ENCODE measurements around the gene BARX1.
"Not testable (repeated sequence)": the region's sequence is repeated elsewhere in the genome, so short reads cannot be mapped to it uniquely, and the experiment has no call there.

Gene BARX1

DNA sequence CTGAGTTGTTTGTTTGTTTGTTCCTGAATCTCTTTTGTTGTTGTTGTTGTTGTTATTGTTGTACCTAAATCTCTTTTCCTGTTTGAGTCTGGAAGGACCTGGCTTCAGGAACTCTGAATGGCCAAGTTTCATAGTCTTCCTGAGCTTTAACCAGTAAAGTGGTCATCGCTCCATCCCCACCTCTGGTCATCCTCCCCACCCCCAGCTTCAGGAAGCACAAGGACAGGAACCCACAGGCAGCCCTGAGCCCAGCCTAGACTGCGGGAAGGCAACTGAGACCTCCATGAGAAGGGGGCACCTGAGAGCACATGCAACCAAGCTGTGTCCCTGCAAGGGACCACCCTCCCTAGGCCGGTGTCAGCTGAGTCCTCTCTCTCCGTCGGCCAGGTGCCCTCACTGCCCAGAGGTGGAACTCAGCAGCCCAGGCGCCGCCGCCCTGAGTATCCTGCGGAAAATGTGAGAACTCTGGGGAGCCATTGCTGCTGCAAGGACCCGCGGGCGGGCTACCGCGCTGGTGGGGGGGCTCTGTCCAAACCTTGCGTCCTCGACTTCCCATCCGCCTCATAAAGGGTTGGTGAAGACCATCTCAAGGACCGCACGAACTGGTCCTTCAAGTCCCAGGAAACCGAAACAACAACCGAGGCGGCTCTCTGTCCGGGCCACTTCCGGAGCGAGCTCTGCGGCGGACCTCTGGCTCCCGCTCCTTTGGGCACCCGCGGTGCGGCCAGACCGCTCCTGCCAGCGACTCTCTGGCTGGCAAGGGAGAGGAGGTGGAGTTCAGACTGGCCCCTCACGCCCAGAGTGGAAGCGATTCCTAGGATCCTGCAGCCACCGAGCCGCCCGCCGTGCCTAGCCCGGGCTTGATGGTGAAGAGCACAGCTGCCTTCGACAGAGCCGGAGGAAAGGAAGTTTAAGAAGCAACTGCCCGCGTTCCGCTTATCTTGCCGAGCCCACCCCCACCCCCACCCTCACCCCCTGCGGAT is 4.2 kb downstream of the BARX1 start:
- no peak for DNase-seq

- DNase-seq = no peak
These were observed 5.3 kb downstream of the BARX1 start for GRCh38 chr9:93949694-93950449.

DNA sequence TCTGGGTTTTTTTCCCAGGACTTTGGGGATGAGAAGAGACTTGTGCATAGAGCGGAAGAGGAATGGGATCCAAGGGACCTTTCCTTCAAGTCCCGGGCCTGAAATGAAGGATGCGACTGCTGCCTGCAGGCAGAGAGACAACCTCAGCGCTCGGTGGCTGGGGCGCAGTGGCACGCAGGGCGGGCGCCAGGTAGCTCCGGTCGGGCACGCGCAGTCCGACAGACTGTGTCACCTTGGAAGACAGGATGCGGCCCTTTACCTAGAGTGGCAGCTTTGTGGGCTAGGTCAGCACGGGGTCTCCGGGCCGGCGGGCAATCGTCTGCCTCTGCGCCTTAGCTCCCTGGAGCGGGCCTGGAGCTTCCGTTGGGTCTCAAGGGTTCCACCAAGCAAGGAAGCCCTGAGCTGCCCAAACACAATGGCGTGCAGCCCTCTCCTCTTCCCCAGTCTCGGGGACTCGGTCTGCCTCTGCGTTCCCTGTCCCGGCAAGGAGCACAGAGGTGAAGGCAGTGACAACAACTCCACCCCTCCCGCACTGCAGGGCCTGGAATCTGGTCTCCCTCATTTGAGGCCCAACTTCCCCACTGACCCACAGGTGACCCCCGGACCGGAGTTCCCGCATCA is 6.0 kb downstream of the BARX1 start:
- no peak for DNase-seq

DNA sequence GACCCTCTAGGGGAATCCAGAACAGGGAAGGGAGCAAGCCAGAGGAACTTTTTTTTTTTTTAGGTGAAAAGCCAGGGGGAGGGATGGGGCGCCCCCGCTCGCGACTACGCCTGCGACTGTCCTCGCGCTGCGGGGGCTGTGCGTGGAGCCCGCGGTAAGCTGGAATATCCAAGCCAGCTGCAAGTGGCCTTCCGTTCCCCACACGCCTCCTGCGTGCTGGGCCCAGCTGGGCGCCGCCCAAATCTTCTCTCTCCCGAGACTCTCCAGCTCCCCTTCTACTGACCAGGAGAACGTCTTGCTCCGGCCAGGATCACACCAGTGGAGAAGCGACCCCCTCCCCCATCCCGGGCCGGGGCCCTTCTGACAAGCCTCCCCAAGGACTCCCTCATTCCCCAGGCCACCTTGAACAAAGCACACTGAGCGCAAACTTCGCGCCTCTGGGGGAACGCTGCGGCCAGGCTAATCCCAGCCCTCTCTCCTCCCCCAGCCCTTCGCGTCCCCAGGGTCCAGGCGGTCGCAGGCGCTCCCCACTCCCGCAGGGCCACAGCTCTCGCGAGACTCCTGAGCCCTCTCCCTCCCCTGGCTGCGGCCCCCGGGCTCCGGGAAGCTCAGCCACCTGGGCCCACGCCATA is 6.6 kb downstream of the BARX1 start:
- no peak for DNase-seq

GRCh38 chr9:93947409-93948070 is 7.6 kb downstream of the BARX1 start:
- DNase-seq = no peak

DNA sequence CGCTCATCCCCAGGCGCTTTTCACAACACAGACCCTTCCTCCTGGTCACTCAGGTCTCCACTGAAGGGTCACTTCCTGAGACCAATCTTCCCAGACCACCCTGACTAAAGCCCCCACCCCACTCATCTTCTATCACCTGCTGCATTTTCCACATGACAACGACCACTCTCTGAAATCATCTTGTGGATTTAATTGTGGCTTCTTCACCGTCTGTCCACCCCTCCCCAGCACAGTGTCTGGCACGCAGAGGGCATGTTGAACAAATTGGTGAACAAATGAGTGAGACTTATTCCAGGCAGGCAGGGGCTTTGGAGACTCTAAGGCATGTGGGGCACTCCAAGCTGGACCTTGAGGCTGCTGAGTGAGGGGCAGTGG is 8.8 kb downstream of the BARX1 start:
- no peak for DNase-seq

- no peak for DNase-seq
These were observed 9.5 kb downstream of the BARX1 start for GRCh38 chr9:93945400-93946337.

GRCh38 chr9:93944011-93944410 is 11.1 kb downstream of the BARX1 start:
- DNase-seq = no peak

DNA sequence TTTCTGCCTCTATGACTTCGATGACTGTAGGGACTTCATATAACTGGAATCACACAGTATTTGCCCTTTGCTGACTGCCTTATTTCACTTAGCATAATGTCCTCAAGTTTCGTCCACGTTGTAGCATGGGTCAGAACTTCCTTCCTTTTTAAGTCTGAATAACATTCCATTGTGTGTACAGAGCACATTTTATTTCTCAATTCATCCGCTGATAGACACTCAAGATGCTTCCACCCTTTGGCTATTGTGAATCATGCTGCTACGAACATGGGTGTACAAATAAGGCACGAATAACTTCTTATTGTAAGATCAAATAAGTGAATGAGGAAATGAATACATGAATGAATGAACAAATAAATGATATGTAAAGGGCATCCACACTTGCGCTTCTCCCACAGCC is 13.0 kb downstream of the BARX1 start:
- DNase-seq = no peak

DNA sequence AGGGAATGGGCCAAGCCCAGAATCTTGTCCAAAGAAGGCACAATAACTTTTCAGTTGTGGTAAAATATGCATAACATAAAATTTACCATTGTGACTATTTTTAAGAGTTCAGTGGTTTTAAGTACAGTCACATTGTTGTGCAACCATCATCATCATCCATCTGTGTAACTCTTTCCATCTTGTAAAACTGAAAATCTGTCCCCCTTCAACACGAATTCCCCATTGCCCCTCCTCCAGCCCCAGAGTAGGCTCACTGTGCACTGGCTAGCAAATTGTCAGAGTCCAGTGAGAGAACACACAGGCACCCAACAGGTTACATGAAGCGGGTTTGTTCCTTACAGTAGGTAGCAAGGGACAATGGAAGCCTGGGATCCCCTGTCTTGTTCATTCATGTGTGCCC is 13.7 kb downstream of the BARX1 start:
- no peak for DNase-seq

- DNase-seq = no peak
These were observed 14.2 kb downstream of the BARX1 start for GRCh38 chr9:93940951-93941350.

- not testable (repeated sequence) for DNase-seq
These were observed 15.6 kb downstream of the BARX1 start for GRCh38 chr9:93939589-93939988.

DNA sequence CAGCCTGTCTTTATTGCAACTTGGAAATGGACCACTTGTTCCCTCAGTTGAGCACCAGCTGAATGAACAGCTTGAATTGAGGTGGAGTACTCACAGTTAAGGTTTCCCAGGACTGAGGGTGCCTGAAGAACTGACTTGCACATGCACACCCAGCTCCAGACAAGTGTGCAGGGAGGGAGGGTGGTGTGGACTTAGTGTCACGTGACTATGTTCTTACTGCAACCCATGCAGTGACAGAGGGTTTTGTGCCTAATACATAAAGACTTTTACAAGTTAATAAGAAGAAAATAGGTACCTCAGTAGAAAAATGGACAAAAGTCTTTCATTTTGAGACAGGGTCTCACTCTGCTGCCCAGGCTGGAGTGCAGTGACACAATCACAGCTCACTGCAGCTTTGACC is 18.0 kb downstream of the BARX1 start:
- no peak for DNase-seq

DNA sequence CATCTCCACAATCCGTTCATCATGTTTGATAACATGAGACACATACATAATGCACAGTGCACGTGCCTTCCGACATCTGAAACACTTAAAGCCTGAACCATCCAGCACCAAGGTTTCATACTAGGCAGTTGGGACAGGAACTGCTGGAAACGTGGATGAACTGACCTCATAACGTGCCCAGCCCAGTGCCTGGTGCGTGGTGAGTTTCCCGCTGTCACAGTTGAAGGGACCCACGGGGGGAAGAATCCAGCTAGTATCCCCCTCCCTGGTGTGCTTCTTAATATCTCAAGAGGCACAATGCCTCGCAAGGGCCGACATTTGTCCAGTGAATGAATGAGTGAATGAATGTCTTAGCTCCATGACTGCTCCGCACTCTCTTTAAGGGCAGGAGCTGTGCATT is 23.2 kb downstream of the BARX1 start:
- no peak for DNase-seq

- DNase-seq = no peak
These were observed 25.1 kb downstream of the BARX1 start for GRCh38 chr9:93930070-93930469.

DNA sequence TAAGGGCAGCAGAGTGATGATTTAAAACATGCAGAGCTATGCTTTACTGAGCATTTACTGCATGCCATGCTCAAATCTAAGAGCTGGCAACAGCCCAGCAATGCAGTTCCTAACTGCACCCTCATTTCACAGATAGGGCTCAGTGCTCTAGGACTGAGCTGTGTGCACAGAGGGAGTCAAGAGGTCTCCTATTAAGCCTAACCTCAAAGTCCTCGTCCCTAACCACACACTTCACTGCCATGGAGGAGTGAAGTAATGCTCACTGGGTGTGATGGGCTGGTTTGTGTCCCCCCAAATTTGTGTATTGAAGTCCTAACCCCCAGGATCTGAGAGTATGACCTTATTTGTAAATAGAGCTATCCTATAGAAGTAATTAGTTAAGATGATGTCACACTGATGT is 25.9 kb downstream of the BARX1 start:
- no peak for DNase-seq

DNA sequence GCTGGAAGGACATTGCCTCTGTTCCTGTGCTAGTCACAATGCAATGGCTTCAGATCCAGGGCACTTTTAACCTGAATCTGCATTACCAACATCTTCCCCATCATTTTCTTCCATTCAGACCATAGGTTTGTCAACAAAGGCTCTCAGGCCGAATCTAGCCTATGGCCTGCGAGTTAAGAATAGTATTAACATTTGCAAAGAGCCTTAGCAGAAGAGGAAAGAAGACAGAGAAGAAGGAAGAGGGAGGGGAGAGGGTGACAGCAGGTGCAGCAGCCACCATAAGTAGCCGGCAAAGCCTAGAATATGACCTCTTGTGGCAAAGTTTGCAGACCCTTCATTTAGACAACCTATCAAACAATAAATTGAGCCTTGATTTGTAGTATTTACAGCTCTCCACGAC is 32.6 kb downstream of the BARX1 start:
- DNase-seq = no peak

DNA sequence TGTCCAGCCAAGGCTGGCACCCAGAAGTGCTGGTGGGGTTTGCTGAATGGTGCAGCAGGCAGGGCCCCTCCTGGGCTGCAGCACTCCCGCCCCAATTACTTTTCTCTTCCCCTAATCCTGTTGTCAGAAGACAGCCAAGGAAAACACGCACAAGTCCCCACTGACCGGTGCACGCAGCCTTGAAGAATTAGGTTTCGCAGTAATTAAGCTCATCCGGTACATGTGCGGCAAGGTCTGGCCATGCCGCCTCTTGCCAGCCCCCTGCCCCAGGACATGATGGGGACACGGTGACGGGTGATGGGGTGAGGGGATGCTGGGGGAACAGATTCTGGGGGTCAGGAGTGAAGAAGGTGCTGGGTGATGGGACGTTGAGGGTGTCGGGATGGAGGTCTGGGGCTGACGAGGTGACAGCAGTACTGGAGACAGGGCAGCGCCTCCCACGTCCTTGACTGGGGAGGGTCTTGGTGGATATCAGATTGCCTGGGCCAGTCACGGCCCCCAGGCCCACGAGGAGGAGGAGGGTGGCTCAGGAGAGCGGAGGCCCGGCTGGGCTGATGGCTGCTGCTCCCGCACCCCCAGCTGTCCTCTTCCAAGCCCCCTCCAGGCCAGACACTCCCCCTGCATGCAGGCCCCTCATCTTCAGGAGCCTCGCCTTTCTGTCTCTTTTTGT is 34.9 kb downstream of the BARX1 start:
- DNase-seq = no peak

- no peak for DNase-seq
These were observed 37.1 kb downstream of the BARX1 start for GRCh38 chr9:93918061-93918460.

DNA sequence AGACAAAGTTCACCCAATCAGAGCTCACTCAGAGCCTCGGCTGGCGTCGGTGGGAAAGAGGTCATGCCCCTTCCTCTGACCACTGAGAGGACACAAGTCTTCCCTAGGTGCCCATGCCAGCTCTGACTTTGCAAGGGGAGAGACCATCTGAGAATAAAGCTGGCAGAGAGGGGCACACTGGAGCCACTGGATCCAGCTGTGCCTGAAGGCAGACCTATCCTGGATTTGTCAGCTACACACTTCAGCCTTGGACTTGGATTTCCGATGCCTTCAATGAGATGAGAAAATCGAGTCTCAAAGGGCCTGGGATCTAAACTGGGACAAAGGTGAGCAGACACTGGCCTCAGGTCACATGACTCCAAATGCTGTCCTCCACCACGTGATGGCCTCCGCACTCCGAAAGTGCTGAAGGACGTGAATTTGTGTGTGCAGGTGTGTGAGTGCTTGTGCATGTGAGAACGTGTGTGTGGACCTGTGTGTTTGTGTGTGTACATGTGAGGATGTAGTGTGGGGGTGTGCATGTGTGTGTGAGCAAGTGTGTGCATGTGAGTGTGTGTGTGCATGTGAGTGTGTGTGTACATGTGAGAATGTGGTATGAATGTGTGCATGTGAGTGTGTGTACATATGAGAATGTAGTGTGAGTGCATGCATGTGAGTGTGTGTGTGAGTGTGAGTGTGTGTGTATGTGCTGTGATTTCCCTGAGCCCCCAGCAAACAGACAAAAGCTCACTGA is 37.9 kb downstream of the BARX1 start:
- no peak for DNase-seq
